Mucosa of stomach (tissue), 1 donor: ENCODE results near the gene NPEPL1.
"Not testable (repeated sequence)": the region's sequence is repeated elsewhere in the genome, so short reads cannot be mapped to it uniquely, and the experiment has no call there.

Experiments
- H3K27me3 ChIP-seq: one replicate; pipeline ENCODE4 v1.7.0; 2013; ENCODE audit warnings: mild to moderate bottlenecking, low read length; ENCODE audit not compliant: control insufficient read depth, insufficient read depth
- H3K36me3 ChIP-seq: one replicate; pipeline ENCODE4 v1.7.0; 2013; ENCODE audit warnings: low read length; ENCODE audit not compliant: control insufficient read depth, insufficient read depth
- H3K4me1 ChIP-seq: one replicate; pipeline ENCODE4 v1.7.0; 2013; ENCODE audit warnings: mild to moderate bottlenecking, low read length; ENCODE audit not compliant: control insufficient read depth, insufficient read depth
- H3K4me3 ChIP-seq: one replicate; pipeline ENCODE4 v1.7.0; 2013; ENCODE audit warnings: low read length
- H3K9ac ChIP-seq: one replicate; pipeline ENCODE4 v1.7.0; 2013; ENCODE audit warnings: mild to moderate bottlenecking, low read length, moderate library complexity
- H3K9me3 ChIP-seq: one replicate; pipeline ENCODE4 v1.7.0; 2013; ENCODE audit warnings: mild to moderate bottlenecking, low read length, moderate library complexity; ENCODE audit not compliant: control insufficient read depth
- donor health status: Pancreatic carcinoma.

Gene NPEPL1

DNA sequence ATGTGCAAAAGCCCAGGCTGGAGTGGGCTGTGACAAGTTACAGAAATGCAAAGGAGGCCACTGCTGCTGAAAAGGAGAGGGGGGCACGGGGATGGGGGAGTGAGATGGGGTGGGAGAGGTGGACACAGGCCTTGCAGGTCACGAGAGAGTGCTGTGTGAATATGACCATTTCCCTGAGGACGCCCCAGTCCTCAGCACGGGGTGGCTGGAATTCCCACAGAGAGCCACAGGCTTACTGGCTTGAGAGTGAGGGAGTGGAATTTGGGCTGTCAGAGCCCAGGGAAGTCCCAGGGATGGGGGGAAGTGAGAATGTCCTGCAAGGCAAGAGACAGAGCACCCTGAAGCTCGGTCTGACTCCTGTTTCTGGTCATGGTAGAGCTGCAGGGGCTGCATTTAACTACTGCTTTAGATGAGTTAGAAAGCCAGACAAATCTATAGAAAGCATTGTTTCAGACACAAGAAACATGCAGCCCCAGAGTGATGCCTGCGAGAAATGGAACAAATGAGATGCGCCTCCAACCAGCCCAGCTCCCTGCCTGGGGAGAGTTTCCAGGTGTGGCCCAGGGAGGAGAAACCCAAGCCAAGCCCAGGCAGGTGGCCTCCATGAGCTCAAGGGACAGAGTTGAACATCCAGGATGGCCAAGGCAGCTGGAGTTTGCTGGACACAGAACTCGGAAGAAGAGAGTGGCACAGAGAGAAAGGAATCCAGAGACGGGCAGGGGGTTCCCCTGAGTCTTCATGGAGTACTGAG lies 30.5 kb downstream of the NPEPL1 start:
- Histone ChIP-seq H3K9me3 (no peaks in the 10 kb centered on the region), H3K36me3 (no peaks in the 10 kb centered on the region), H3K4me3 (no peak overlapping the region), H3K27me3 (peaks cover 10% of the 10 kb centered on the region), H3K9ac (no peak overlapping the region), H3K4me1 (no peaks in the 10 kb centered on the region)

DNA sequence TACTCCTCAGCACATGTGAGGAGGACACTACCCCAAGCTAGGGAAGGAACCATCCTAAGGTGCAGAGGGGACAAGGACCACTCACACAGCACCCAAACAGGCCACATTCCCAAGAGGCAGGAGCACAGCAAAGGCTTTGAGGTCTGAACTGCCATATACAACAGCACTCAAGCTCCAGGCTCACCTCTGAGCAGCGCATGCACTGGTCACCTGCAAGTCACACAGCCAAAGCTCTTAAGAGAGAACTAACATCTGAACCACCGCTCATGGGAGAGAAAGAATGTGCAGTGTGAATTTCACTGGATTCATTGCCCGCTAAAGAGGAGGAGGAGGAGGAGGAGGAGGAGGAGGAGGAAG lies 31.0 kb downstream of the NPEPL1 start:
- Histone ChIP-seq H3K36me3 (no peaks in the 10 kb centered on the region), H3K9ac (no peak overlapping the region), H3K9me3 (no peaks in the 10 kb centered on the region), H3K4me1 (no peaks in the 10 kb centered on the region), H3K4me3 (no peak overlapping the region), H3K27me3 (peaks cover 10% of the 10 kb centered on the region)

DNA sequence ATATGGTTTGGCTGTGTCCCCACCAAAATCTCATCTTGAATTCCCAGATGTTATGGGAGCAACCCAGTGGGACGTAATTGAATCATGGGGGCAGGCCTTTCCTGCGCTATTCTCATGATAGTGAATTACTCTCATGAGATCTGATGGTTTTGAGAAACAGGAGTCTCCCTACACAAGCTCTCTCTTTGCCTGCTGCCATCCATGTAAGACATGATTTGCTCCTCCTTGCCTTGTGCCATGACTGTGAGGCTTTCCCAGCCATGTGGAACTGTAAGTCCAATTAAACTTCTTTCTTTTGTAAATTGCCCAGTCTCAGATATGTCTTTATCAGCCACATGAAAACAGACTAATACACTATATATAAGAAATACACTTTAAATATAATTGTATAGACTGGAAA lies 33.6 kb downstream of the NPEPL1 start:
- H3K36me3 ChIP-seq, result not testable (repeated sequence)

DNA sequence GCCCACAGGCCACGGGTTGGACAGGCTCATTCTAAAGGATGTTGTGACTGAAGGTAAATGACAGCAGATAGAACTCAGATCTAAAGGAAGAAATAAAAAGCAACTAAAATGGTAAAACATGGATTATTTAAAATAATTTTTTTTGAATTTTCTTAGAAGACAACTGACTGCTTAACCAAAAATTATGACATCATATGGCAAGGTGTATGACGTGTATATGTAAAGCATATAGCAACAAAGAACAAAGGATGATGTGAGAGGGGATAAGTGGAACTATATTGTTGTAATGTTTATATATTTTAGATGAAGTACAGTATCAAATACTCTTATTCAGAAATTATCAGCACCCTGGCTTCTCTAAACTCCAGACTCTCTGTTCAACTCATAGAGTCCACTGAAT lies 38.6 kb downstream of the NPEPL1 start:
- Histone ChIP-seq H3K4me1 (no peaks in the 10 kb centered on the region), H3K9me3 (no peaks in the 10 kb centered on the region), H3K36me3 (no peaks in the 10 kb centered on the region), H3K4me3 (no peak overlapping the region), H3K27me3 (no peaks in the 10 kb centered on the region), H3K9ac (no peak overlapping the region)

More for the DNA sequence above, 33.6 kb downstream of the NPEPL1 start:
- not testable (repeated sequence) for H3K9ac ChIP-seq, H3K4me1 ChIP-seq, H3K4me3 ChIP-seq, H3K9me3 ChIP-seq, H3K27me3 ChIP-seq

DNA sequence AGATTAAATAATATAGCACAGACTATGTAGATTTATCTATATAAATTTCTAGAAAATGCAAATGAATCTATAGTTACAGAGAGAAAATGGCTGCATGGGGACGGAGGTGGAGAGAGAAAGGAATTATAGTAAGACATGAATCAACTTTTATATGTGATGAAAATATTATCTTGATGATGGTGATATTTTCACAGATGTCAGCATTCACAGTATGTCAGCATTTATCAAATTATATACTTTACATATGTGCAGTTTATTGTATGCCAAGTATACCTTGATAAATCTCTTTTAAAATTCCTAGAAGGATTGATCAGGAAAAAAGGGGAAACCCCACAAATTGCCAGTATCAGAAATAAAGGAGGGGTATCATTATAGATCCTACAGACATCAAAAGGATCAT lies 44.6 kb downstream of the NPEPL1 start:
- Histone ChIP-seq H3K27me3 (no peaks in the 10 kb centered on the region), H3K4me3 (no peak overlapping the region), H3K9me3 (no peaks in the 10 kb centered on the region)

DNA sequence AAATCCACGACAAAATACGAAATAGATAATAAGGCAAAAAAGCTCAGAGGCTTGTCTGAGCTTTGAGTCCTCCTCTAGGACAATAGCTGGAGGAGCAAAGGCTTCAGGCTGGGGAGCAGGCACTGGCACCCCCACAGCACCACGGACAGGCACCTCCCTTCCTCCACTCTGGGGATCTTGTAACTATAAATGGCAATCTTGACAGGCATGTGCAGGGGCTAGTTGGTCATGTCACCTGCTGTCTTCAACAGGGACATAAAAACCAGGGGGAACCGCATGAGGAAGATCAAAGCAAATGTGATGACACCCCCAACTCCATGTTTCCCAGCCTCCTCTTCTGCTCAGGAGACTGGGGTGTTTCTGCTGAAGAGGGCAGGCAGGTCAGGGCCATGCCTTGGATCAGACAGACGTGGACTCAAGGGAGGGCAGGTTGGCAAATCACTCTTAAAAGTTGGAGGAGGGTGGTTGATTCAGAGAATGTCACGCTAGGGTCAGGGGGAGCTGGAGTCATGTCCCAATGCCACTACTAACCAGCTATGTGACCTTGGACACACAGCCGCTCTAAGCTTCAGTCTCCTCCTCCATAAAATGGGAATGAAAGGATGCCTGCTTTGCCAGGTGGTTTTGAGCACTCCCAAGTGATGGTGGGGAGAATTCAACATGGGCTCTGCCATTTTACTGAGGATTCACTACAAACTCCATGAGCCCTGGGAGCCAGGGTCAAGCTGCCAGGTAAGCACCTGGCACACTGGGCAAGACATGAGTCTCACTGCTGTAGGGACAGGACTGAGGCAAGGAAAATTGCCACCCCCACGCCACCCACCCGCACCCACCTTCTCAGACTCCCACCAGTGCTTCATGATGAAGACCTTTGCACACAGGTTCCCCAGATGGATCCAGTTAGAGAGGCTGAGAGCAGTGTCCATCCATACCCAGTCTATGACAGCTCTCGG lies 48.0 kb downstream of the NPEPL1 start:
- Histone ChIP-seq H3K4me1 (no peaks in the 10 kb centered on the region), H3K27me3 (no peaks in the 10 kb centered on the region), H3K9me3 (no peaks in the 10 kb centered on the region), H3K4me3 (no peak overlapping the region), H3K36me3 (no peaks in the 10 kb centered on the region), H3K9ac (no peak overlapping the region)

More for the DNA sequence above, 44.6 kb downstream of the NPEPL1 start:
- H3K9ac ChIP-seq, result no peak overlapping the region
- no peaks in the 10 kb centered on the region for H3K4me1 ChIP-seq
- H3K36me3 ChIP-seq, result no peaks in the 10 kb centered on the region

GRCh38 chr20:58741384-58741783 lies 48.8 kb downstream of the NPEPL1 start:
- no peaks in the 10 kb centered on the region for H3K9me3 ChIP-seq
- no peaks in the 10 kb centered on the region for H3K4me1 ChIP-seq
- no peak overlapping the region for H3K9ac ChIP-seq
- H3K4me3 ChIP-seq, result no peak overlapping the region
- H3K36me3 ChIP-seq, result no peaks in the 10 kb centered on the region
- H3K27me3 ChIP-seq, result peaks cover 3% of the 10 kb centered on the region

DNA sequence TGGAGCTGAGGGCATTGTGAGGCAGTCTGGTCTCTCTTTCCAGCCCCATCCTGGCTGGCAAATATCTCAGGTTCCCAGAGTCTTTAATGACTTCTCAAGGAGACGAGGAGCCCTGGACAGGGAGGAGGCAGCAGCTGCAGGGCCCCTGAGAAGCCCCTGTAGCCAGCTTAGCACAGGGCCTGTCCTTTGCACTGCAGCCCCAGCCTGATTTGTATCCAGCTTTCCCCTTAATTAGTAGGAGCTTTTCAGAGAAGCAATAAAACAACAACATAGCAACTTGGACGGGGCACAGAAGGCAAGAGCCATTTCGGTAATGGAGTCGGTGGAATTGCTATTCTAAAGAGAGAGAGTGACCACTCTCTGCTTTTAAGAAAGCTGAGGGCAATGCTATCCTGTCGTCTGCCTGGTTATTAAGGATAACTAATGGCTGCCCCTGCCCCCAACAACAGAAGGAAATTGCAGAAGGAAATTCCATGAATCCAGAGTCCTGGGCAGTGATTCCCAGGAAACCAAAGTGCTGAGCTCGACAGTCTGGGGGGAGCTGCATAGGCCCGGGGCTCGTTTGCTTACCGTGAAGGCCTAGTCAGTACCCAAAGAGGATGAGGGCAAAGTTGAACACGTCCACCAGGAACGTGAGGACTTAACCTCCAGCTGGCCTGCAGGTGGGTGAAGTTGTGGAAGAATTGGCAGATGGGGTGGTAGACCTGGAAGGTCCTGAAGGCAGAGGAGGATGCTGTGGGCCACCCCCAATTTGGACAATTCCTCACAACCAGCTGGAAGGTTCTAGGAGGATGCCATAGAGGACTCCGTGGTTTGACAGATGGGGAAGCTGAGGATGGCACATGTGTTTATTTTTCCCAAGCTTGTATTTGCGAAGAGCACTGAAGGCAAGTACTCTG lies 50.3 kb downstream of the NPEPL1 start:
- no peak overlapping the region for H3K4me3 ChIP-seq
- no peak overlapping the region for H3K9ac ChIP-seq
- no peaks in the 10 kb centered on the region for H3K4me1 ChIP-seq
- H3K27me3 ChIP-seq, result peaks cover 3% of the 10 kb centered on the region
- H3K9me3 ChIP-seq, result no peaks in the 10 kb centered on the region
- H3K36me3 ChIP-seq, result no peaks in the 10 kb centered on the region

- Histone ChIP-seq H3K9ac (no peak overlapping the region), H3K9me3 (no peaks in the 10 kb centered on the region), H3K36me3 (no peaks in the 10 kb centered on the region), H3K4me3 (no peak overlapping the region), H3K4me1 (no peaks in the 10 kb centered on the region), H3K27me3 (peaks cover 3% of the 10 kb centered on the region)
Measured at GRCh38 chr20:58743929-58744534, 51.4 kb downstream of the NPEPL1 start.

DNA sequence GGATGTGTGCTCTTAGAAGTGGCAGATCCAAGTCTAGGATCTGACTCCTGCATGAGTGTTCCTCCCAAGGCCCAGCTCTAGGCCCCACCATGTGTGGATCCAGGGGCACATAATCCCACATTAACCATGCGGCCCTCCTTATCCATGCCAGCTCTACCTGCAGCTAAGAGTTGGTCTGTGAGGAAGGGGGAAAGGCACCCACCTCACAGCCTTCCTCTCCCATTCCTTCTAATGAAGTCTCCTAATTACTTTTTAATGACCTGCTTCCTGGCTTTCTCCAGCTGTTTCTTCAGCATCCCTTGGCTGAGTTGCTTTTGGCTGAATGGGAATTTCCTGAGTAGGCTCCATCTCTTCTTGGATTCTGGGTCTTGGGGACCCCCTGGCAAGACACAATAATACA lies 52.2 kb downstream of the NPEPL1 start:
- Histone ChIP-seq H3K4me1 (no peaks in the 10 kb centered on the region), H3K36me3 (no peaks in the 10 kb centered on the region), H3K9me3 (no peaks in the 10 kb centered on the region), H3K4me3 (no peak overlapping the region), H3K27me3 (peaks cover 3% of the 10 kb centered on the region), H3K9ac (no peak overlapping the region)

GRCh38 chr20:58745391-58745790 lies 52.8 kb downstream of the NPEPL1 start:
- H3K27me3 ChIP-seq, result peaks cover 3% of the 10 kb centered on the region
- H3K36me3 ChIP-seq, result no peaks in the 10 kb centered on the region
- H3K4me1 ChIP-seq, result no peaks in the 10 kb centered on the region
- H3K9ac ChIP-seq, result no peak overlapping the region
- no peaks in the 10 kb centered on the region for H3K9me3 ChIP-seq
- H3K4me3 ChIP-seq, result no peak overlapping the region
